Adrenal gland (tissue), 5 donors: ENCODE results near the gene UBAC2.

Source experiments
- CTCF ChIP-seq, 6 experiments: fragments of 450-650 bp in 4 of 6; fragments of 200-600 bp in 2 of 6; sonication (generic) in 1 of 6; IDR thresholded peaks; 1 replicate in 5 of 6; 2 replicates in 1 of 6; pipeline versions ENCODE4 v1.5.1 to v1.8.0; 2016 to 2021; ENCODE audit warnings: antibody characterized with exemption in 6 of 6, mild to moderate bottlenecking in 2 of 6, moderate library complexity in 1 of 6
- POLR2A ChIP-seq, 2 donors: fragments of 450-650 bp; IDR thresholded peaks; one replicate each; pipeline ENCODE4 v1.6.1; 2017; ENCODE audit warnings: antibody characterized with exemption in 2 of 2, mild to moderate bottlenecking in 2 of 2, moderate library complexity in 1 of 2
- donor health status: DM: no; HTN: no; CAD: no.

DNA sequence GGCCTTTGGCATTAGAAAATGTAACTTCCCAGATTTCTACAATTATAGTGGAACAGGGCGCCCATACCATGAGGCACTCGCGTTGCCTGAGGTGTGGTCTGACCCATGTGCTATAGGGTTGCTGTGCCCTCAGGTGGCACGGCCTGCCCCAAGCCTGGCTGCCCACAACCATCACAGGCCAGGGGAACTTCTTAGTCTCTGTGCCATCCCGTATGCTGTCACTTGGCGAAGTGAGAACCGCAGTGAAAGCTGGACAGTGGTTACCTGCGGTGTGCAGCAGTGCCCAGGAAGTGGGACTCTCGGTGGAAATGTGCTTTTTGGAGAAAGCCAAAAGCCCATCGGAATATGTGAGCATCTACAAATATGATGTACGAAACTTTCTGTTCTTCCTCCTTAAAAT, 194.8 kb downstream of the UBAC2 start:
- TF ChIP-seq CTCF (IDR thresholded peaks at IDR 0.05) = no peak
- TF ChIP-seq POLR2A (IDR thresholded peaks at IDR 0.05) = no peak
